GM18858 (cell line): ENCODE results near the gene CYP2W1.
"Not testable (repeated sequence)": the region's sequence is repeated elsewhere in the genome, so short reads cannot be mapped to it uniquely, and the experiment has no call there.

ENCODE experiments used
- ATAC-seq: cut with Tn5 transposase; IDR thresholded peaks from one replicate; pipeline ENCODE4 v1.9.1; 2021; ENCODE audit not compliant: unreplicated experiment

The CYP2W1 gene

GRCh38 chr7:951881-952547, 31.0 kb upstream of the CYP2W1 start:
- ATAC-seq = no peak

DNA sequence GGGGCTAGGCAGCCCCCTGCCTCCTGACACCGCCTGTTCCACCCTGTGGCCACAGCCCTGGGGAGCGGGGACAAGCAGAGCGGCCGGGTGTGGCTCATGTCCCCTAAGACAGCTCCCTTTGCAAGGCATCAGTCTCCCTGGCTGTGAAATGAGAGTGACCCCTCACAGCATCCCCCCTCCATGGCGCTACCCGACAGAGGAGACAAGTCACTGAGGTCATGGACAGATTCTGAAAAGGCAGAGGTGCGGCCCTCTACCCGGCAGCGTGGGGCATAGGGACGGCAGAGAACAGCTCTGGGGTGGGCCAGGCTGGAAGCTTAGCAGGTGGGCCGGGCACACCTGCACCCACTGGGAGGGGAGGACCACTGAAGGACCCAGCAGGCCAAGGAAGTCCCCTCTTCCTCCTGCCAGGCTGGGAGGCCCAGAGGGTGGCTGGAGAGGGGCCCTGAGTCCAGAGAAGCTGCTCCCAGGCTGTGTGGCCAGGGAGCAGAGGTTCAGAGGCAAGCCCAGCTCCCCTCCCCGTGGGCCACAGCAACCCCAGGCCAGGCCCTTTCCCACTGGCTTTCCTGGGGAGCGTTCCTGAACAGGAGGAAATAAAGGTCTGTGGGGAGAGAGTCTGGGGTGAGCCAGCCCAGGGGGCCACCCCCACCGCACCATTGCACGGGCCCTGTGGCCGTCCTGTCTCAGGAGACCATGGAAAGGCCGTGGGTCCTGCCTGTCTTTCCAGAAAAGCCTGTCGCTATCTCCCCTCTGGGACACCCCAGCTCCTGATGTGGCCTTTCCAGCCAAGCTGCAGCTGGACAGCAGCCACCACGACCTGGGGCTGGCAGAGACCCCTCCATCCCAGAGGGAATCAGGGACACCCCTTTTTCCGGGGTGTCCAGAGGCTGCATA, 30.2 kb upstream of the CYP2W1 start:
- no peak for ATAC-seq

GRCh38 chr7:953547-954327, 29.2 kb upstream of the CYP2W1 start:
- no peak for ATAC-seq

DNA sequence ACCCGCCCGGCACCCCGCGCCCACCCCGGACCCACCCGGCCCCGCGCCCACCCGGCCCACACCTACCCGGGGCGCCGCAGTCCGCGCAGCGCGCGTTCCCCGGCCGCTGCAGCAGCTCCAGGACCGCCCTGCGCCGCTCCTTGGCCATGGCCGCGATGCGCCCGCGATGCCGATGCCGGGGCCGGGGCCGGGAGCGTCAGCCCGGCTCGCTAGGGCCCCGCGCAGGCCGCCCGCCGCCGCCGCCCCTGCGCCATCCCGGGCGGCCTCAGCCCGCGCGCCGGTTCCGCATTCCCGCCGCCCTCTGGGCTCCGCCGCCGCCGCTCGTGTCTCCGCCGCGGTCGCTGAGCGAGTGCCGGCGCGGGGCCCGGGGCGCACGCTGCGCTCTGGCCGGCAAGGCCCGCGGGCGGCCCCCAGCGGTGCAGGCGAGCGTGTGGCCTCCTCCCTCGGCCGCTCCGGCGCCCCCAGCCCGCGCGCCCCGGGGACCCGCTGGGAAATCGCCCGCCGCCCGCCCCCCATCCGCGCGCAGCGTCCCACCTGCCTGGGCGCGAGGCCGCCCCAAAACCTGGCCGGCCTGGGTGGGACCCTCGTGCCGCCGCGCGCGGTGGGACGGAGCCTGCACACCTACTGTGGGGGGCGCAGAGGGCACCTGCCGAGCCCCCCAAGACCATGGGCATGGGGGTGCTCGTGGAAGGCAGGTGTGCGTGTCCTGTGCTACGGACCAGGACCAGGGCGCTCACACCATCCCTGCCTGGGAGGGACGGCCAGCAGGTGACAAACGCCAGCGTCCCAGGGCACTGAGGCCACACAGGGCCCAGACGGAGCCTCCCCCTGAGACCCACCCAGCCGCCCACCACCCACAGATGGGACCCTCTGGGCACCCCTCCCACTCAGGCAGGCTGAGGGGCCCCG, 28.4 kb upstream of the CYP2W1 start, which contains the start of gene ADAP1:
TSS of gene ADAP1 (minus strand) at position 351 of the 909 bp plus-strand sequence. CDS start at position 148, 203 bp downstream.
- ATAC-seq = no peak

GRCh38 chr7:956031-956430, 26.9 kb upstream of the CYP2W1 start:
- ATAC-seq = no peak

DNA sequence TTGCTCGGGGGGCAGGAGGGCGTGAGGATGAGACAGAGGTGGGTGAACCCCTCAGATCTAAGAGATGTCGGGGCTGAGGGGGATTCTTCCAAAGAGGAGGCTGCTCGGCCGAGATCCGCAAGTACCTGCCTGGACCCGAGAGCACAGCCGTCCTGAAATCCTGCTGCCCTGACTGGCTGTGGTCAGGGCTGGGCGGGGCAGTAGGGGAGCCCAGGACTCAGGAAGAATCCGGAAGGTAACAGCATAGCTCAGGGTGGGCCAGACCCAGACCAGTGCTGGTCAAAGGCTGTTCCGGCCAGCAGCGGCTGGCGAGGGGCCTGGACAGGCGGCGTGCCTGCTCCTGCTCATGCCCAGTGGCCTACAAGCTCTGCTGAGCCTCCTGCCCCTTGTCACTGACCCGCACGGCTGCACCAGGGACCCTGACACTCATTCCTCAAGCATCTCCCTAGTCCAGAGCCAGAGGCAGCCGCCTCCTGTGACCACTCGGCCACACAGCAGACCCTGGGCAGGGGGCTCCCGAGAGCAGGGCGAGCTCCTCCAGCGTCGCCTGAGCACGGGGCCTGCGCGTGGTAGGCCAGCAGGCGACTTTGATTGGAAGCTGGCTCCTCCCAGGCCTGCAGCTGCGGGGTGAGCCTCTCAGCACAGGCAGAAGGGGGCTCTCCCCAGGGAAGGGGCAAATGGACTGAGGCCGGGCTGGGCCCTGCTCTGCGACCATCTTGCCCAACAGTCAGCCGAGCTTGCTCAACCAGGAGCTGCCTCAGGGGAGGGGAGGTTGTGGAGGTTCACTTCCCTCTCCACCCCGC, 25.4 kb upstream of the CYP2W1 start:
- ATAC-seq = no peak

DNA sequence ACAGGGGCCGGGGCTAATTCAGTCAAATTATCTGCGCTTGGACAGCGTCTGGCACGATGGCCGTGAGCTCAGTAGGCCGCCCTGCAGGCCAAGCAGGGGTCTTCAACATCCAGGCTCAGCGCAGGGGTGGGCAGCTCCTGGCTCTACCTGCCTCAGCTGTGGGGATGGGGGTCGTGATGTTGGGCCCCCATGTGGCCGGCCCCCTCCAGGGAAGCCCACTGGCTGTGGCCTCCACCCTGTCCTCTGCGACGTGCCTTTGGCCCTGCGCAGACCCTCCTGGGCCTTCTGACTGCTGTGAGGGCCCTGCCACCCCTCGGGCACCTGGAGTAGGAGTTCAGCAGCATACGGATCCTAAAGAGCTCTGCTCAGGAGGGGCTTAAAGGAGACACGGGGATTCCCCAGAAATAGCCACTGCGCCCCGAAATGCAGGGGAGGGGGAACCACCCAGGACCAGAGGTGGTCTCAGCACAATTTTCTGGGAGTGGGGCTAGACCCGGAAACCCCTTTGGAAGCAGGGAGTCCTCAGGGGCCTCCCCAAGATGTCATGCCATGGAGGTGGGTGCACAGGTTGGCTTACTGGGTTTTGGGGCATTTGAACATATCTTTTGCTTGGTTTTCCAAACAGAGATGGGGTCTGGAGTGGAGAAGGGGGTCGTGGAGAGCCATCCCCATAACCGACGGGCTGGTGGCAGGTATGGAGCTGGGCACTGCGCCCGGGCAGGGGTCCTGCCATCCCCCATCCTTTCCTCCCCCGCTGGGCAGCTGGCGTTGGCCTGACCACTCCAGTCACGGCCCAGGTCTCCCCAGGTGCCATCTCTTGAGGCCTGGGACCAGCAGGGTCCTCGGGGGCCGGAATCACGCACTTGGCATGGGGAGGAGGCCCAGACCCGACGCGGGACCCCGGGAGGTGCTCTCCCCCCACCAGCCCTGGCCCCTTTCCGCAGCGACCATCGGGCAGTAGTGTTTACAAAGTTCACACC, 24.5 kb upstream of the CYP2W1 start:
- ATAC-seq = no peak

GRCh38 chr7:959271-959670, 23.7 kb upstream of the CYP2W1 start:
- no peak for ATAC-seq

DNA sequence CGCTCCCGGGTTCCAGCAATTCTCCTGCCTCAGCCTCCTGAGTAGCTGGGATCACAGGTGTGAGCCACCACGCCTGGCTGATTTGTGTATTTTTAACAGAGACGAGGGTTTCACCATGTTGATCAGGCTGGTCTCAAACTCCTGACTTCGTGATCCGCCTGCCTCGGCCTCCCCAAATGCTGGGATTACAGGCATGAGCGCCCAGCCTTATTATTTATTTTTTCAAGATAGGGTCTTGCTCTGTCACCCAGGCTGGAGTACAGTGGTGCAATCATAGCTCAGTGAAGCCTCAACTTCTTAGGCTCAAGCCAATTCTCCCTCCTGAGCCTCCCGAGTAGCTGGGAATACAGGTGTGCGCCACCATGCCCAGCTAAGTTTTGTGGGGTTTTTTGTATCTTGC, 23.2 kb upstream of the CYP2W1 start:
- ATAC-seq = not testable (repeated sequence)

DNA sequence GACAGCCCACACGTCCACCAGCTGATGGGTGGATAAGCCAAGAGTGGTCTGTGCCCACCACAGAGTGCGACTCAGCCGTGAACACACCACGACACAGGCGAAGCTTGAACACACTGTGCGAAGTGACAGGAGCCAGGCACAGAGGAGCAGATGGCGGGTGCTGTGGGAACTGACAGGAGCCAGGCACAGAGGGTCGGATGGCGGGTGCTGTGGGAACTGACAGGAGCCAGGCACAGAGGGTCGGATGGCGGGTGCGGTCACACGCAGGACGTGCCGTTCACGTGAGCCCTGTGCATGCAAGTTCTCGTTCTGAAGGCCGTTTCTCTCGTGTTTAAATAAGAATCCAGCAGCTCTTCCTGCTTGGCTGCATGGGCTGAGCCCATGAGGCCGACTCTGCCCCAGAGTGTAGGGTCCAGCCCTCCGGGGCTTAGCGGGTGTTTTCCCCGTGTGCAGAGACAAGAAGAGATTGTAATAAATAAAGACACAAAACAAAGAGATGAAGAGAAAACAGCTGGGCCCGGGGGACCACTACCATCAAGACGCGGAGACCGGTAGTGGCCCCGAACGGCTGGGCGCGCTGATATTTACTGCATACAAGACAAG, 22.6 kb upstream of the CYP2W1 start:
- no peak for ATAC-seq

- ATAC-seq = not testable (repeated sequence)
Observed at GRCh38 chr7:960972-961371, 22.0 kb upstream of the CYP2W1 start.

DNA sequence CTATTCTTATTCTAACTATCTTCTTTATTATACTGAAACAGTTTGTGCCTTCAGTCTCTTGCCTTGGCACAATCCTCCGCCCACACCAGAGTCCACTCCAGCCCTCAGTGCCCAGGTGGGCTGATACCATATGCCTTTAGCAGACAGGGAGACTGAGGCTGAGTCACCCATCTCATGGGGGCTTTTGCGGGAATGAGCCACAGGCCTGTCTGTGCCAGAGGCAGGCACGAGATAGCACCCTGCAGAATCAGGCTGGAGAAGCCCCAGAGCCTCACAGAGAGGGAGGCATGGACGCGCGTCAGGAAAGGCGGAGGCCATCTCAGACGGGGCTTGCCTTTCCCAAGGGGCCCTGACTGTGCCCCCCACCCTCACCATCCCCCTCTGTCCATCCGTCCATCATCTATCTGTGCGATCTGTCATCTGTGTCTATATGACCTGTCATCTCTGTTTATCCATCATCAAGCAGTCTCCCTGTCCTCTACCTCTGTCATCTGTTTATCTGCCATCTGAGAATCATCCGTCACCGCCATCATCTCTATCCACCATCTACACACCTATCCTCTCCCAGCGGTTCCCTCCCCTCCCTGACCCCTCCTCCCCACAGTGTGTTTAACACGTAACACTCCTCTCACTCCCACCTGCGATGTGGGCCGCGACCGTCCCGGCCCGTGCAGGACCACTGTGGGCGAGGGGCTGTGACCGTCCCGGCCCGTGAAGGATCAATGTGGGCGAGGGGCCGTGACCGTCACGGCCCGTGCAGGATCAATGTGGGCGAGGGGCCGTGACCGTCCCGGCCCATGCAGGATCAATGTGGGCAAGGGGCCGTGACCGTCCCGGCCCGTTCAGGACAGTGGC, 21.2 kb upstream of the CYP2W1 start:
- no peak for ATAC-seq

- no peak for ATAC-seq
Observed at GRCh38 chr7:962401-963081, 20.4 kb upstream of the CYP2W1 start.

DNA sequence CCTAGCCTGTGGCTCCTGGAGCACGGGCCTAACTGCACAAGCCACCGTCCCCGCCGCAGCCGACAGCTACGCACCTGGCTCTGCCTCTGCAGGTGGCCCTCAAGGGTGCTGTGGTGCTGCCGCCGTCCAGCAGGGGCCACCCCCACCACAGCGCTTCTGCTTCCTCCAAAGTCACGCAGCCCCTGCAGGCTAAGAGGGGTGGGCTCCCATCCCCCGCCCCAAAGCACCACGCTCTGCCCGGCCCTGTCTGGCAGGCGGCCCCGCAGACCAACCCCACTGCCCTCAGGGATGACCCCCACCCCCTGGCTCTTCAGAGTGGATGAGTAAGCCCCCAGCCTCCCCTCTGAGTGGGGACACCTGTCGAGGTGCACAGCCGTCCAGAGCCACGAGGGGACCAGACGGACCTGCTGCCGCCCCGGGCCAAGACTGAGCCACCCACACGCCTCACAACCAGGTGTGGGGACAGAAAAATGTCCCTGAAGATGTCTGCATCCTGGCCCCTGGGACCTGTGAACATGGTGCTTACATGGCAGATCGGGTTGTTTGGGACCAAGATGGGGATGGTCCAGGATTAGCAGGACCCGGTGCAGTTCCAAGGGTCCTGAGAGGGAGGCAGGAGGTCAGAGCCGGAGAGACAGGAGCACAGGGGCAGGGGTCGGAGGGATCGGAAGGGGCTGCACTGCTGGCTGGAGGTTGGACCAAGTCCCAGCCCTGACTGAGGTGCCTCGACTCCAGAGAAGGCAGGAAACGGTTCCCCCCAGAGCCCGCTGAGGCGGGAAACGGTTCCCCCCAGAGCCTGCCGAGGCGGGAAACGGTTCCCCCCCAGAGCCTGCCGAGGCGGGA, 19.5 kb upstream of the CYP2W1 start:
- no peak for ATAC-seq

DNA sequence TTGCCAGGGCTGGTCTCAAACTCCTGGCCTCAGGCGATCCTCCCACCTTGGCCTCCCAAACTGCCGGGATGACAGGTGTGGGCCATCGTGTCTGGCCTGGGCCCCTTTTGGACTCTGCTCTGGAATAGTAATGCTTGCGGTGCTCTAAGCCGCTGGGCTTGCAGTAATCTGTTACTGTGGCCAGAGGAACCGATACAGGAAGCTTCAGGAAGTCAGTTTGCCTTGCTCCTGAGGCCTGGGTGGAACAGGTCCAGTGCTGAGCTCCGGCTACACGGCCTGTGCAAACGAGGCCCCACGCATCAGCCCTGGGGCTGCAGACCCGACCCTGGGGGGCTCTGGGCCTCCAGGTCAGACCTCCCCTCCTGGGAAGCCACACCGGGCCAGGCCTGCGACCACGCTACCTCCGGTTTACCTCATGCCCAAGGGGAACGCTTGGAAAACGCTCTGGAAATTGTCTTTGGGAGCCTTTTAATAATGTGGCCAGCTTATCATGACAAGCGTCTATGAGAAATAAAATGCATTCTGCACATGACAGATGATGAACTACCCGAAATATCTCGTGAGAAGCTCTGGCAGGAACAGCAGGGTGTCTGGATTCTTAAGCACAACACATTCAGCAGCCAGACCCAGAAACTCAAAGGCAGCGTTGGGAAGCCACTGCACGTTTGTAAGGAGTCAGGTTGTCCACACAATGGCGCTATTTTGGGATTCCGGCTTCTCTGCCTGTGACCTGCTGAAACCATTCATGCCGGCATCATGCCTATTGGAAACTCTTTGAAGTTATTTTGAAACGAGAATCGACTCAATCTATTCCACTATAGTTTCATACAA, 18.4 kb upstream of the CYP2W1 start:
- no peak for ATAC-seq
